ENCODE data around the gene USP48.

DNA sequence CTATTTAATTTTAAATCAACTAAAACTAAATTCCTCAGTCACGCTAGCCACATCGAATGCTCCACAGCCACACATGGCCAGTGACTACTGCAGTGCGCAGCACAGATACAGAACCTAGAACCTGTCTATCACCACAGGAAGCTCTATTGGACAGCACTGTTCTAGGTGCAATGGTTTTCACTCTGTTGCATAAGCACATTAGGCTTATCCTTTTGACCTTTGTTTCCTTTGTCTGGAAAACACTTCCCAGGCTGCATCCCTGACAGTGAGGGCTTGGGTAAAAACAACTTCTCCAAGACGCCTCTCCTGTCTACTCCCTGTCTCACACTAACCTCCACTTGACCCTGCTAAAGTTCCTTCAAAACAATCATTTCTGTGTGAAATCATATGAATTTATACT lies 80.2 kb downstream of the USP48 start:
- TF ChIP-seq CTCF (conservative IDR thresholded peaks at IDR 0.05; ENCODE audit: low read depth, low read length) (no peak), BHLHE40 (IDR thresholded peaks at IDR 0.05; ENCODE audit: low read depth, low read length) (no peak), FOS (IDR thresholded peaks at IDR 0.05; ENCODE audit: low read depth, low read length) (no peak), POLR2A (IDR thresholded peaks at IDR 0.05; ENCODE audit: low read depth, low read length) (no peak), SMC3 (IDR thresholded peaks at IDR 0.05; ENCODE audit: low read depth, low read length) (no peak), CEBPB (IDR thresholded peaks at IDR 0.05; ENCODE audit: low read depth, low read length) (no peak), CHD1 (IDR thresholded peaks at IDR 0.05; ENCODE audit: low read depth, low read length) (no peak), MAZ (IDR thresholded peaks at IDR 0.05; ENCODE audit: borderline replicate concordance, low read depth, low read length) (no peak)
- TF ChIP-seq, protein P1, sequence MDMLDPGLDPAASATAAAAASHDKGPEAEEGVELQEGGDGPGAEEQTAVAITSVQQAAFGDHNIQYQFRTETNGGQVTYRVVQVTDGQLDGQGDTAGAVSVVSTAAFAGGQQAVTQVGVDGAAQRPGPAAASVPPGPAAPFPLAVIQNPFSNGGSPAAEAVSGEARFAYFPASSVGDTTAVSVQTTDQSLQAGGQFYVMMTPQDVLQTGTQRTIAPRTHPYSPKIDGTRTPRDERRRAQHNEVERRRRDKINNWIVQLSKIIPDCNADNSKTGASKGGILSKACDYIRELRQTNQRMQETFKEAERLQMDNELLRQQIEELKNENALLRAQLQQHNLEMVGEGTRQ (IDR thresholded peaks at IDR 0.05; ENCODE audit: low read depth, low read length), result no peak
- TF ChIP-seq, protein P2, sequence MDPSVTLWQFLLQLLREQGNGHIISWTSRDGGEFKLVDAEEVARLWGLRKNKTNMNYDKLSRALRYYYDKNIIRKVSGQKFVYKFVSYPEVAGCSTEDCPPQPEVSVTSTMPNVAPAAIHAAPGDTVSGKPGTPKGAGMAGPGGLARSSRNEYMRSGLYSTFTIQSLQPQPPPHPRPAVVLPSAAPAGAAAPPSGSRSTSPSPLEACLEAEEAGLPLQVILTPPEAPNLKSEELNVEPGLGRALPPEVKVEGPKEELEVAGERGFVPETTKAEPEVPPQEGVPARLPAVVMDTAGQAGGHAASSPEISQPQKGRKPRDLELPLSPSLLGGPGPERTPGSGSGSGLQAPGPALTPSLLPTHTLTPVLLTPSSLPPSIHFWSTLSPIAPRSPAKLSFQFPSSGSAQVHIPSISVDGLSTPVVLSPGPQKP (IDR thresholded peaks at IDR 0.05; ENCODE audit: borderline replicate concordance, low read depth, low read length), result no peak

All from IMR-90 (cell line).